Measurements from ENCODE around the gene NFIB.

- TF ChIP-seq POLR2A (IDR thresholded peaks at IDR 0.05; ENCODE audit: low read depth, low read length) (no peak), POU2F2 (IDR thresholded peaks at IDR 0.05; ENCODE audit: low read depth, low read length) (no peak), SPI1 (IDR thresholded peaks at IDR 0.05; ENCODE audit: low read depth, low read length) (no peak), POLR2AphosphoS5 (IDR thresholded peaks at IDR 0.05; ENCODE audit: low read depth, low read length) (no peak)
Measured at GRCh38 chr9:14068690-14069089, 245.3 kb downstream of the NFIB start.
